NCI-H2196 (cell line): Measurements from ENCODE around the gene OGFOD1.
"Not testable (repeated sequence)": the region's sequence is repeated elsewhere in the genome, so short reads cannot be mapped to it uniquely, and the experiment has no call there.

Experiments used
- DNase-seq: peaks from one replicate; lab custom pipeline; 2025; ENCODE audit not compliant: unreplicated experiment; lab: John Stamatoyannopoulos, UW

Gene OGFOD1

DNA sequence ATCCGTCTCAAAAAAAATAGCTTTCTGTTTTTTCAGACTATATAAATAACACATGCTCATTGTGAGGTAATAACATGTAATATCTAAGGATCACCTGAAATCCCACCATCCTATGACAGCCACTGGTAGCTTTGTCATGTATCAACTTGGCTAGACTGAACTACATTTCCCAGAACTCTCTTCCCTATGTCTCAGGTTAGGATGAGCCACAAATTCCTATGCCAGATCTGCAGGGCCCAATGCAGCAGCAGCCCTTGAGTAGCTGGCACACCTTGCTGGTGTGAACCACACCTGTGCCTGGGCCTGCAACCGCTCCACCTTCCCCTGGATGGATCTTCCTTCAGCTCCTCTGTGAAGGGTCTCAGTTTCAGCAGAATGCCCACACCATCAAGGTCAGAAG lies 28.1 kb downstream of the OGFOD1 start:
- DNase-seq: no peak

DNA sequence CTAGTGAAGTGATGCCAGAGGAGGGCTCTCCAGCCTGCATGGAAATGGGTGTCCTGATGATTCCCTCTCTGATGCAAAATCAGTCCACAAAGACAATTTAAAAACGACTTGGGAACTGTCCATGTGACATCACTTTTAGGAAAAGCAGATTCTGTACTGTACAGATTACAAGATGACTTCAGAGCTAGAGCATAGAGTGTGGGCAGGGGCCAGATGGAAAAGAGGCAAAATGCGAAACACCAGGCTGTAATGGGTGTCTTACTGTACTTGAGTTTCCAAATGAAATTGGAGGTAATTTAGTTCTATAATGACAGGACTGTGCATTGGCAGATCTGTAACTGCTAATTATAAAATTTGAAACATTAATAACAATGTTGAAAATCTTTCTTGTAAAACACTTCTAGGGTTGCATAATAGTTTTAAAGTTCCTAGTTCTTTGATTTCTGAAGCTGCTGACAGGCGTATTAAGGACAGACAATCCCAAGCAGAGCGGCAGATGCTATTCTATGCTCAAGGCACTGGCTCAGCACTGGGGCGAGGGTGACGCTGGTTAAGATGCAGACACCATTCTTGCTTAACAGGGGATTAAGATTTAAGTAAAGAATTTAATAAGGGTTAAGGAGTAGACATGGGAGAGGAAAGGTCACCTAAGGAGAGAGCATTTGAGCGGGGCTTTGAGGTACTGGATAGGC lies 29.6 kb downstream of the OGFOD1 start:
- DNase-seq: no peak

DNA sequence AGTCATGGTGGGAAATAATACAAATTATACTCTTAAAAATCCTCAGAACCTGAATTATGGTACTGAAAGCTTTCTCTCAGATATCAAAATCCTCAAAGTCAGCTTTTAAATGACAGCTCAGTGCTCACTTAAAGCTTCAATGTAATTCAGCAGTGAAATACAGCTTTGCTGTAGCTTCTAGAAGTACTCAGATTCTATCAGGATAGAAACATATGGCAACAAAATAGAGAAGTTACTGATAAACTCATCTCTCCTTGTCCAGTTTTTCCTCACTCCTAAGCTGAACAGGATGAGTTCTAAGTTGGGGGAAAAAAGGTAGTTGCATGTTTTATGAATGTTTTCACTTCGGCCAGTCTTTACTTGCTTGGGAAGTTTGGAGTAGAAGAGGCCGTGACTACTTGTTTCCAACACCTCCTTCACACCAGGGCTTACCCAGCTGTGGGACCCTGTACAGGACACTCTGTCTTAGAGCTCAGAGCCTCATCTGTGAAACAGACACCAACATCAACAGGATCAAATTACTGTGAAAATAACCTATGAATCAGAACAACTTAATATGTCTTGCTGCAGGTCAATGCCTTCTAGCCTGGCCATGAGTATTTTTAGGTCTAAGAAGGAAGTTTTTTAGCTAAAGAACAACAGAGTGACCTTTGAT lies 30.2 kb downstream of the OGFOD1 start:
- DNase-seq: no peak

DNA sequence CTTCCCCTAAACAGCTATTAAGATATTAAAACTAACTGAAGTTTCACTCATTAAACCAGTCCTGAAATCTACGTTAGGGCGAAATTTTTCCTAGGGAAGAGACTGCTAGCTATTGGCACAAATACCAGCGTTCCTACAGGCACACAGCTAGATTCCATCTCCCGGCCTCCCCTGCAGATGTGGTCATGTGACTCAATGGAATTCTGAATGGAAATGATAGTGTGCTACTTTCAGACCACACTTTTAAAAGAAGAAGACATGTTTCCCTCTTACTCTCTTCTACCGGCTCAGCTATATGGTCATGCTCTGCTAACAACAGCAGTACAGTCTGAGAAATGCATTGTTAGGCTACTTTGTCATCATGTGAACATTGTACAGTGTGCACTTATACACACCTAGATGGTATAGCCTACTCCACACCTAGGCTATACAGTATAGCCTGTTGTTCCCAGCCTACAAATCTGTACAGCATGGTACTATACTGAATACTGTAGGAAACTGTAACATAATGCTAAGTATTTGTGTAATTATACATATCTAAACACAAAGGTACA lies 31.4 kb downstream of the OGFOD1 start:
- no peak for DNase-seq

DNA sequence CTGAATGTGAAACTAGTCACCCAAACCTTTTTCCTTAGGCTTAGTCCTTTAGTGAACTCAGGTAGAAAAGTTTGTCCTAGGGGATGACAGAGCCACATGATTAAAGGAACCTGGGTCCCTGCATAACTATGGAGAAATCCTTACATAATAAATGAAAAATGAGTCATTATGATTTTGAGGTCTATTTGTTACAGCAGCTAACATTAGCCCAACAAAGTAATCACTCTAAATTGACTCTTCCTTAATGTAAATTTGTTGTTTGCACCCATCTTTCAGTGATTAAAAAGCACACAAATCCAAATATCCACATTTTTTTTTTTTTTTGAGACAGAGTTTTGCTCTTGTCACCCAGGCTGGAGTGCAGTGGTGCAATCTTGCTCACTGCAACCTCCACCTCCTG lies 32.0 kb downstream of the OGFOD1 start:
- no peak for DNase-seq

DNA sequence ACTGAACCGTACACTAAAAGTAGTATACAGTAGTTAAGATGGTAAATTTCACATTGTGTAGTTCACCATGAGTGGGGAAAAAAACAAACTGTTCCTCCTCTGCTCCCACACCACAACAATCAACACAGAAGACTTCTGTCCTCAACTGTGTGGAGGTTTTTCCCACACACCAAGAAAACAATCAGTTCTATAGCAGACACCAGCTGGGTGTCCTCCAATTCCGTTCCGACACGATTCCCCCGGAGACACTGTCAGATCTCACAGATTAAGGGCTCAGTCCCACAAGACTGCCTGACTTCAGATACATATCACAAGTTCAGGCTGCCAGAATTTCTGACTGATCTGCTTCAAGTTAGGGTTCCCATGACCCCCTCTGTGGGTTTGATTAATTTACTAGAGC lies 36.7 kb downstream of the OGFOD1 start:
- no peak for DNase-seq

DNA sequence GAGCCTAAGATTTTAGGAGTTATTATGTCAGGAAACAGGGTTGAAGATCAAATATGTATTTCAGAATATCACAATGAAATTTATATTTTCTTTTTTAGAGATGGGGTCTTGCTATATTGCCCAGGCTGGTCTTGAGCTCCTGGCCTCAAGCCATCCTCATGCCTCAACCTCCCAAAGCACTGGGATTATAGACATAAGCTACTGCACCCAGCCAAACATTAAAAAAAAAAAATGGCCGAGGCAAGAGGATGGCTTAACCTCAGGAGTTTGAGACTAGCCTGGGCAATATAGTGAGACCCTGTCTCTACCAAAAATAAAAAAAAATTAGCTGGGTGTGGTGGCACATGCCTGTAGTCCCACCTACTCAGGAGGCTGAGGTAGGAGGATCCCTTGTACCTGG lies 37.5 kb downstream of the OGFOD1 start:
- DNase-seq: not testable (repeated sequence)

DNA sequence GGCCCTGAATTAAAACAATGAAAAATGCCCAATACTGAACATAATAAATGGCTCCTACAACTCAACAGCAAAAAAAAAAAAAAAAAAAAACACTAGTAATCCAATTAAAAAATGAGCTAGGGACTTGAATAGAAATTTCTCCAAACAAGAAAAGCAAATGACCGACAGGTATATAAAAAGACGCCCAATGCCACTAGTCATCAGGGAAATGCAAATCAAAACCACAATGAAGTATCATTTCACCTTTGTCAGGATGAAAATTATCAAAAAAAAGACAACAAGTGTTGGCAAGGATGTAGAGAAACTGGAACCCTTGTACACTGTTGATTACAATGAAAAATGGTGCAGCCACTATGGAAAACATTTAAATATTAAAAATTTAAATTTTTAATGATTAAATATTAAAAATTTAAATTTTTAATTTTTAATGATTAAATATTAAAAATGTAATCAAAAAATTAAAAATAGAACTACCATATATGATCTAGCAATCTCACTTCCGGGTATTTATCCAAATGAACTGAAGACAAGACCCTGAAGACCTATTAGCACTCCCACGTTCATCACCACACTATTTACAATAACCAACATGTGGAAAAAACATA lies 40.4 kb downstream of the OGFOD1 start:
- no peak for DNase-seq

DNA sequence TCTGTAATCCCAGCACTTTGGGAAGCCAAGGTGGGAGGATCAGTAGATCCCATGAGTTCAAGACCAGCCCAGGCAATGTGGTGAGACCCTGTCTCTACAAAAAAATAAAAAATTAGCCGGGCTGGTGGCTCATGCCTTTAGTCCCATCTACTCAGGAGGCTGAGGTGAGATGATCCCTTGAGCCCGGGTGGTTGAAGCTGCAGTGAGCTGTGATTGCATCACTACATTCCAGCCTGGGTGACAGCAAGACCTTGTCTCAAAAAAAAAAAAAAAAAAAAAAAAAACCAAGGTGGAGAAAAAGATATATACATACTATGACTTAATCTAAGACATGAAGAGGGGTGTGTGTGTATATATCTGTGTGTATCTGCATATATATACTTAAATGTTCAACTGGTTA lies 41.8 kb downstream of the OGFOD1 start:
- no peak for DNase-seq

DNA sequence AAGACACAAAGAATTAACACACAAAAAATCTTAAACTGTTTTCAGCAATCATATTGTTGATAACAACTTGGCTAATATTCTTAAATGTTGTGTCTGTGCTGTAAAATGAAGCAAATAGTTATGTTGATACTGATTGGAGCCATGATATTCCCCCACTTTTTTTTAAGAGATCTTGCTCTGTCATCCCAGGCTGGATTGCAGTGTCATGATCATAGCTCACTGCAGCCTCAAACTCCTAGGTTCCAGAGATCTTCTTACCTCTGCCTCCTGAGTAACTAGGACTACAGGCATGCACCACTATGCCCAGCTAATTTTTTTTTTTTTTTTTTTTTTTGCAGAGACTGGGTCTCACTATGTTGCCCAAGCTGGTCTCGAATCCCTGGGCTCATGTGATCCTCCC lies 42.5 kb downstream of the OGFOD1 start:
- no peak for DNase-seq

DNA sequence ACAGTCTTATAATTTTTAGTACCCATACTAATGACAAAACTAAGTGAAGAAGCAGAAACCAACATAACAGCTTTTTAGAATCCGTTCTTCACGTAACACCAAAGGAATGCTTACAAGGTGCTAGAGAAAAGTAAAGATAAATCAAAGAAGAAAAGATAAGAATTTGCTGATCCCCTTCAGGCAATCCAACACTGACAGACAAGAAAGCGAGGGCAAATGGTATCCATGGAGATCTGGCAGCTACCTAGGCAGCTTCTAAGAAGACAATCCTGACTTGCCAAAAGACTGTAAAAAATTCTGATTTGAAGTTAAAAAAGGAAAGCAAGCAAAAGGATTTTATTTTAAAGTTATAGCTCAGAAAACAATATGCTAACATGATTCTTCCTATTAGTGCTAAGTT lies 53.8 kb downstream of the OGFOD1 start:
- DNase-seq: no peak

DNA sequence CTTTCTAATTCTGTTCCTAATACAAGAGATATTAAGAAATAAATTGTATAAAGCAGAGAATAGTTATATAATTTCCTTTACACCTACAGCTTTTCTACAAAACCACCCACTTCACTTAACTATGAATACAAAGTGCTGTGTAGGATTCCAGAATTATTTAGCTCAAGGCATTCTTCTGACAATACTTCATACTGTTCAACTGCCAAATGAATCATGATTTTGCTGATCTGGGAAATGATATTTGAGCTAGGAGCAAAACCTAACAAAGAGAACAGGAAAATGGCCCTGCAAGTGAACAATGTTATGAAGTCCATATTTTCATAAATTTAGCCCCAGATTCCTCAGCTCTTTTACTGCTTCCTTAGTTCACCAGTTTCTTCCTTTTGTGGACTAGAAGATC lies 55.6 kb downstream of the OGFOD1 start:
- no peak for DNase-seq

DNA sequence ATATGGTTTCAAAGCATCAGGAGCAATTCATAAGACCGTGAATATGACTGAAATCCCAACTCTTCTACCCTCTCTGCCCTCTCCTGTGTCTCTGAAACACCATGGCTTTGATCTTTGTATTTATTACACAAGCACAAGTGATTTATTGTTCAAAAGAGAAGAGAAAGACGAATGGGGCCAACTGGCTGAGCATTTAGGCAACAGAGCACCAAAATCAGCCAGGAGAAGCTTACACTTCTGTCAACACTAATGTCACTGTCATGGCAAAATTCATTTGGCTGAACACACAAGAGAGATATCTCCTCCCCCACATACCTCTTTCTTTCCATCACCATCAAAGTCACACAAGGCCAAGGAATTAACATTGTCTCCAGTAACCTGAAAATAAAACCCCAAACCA lies 59.2 kb downstream of the OGFOD1 start:
- DNase-seq: no peak

DNA sequence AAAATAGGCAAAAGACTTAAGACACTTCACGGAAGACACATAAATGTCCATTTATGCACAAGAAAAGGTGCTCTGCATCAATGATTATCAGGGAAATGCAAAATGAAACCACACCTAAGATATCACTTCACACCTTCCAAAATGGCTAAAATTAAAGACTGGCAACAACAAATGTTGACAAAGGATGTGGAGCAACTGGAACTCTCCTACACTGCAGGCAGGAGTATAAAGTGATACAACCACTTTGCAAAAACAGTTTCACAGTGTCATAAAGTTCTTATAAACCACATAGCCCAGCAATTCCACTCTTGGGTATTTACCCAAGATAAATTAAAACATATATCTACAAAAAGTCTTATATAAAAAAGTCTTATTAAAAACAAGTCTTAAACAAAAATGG lies 60.7 kb downstream of the OGFOD1 start:
- DNase-seq: no peak

DNA sequence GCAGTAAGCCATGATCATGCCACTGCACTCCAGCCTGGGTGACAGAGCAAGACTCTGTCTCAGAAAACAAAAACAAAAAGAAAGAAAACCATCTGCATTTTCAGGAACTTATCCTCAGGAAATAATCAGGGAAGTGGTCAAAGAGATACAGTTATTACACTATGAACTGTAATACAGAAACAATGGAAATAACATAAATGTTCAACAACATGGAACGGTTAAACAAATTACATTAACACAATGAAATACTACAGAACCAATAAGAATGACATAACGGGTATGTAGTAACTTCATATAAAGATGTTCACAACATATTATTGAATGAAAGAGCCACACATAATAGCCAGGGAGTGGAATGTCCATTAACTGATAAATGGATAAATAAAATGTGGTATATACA lies 61.7 kb downstream of the OGFOD1 start:
- DNase-seq: no peak

DNA sequence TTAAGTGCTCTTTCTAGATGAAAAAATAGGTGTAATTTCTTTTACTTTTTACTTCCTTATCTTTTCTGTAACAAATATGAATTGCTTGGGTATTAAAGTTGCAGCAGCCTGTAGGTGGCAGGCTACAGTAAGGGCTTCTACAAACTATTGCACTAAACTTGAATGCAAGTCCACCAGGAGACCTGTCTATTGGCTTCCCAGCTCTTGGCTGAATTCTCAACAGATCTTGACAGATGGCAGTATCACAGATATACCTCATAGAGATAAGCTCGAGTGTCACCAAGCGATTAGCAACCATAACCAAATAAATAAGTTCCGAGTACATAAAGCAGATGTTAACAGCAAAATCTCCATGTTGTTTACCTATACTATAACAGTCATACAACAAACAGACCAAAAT lies 62.6 kb downstream of the OGFOD1 start:
- DNase-seq: peak; percentile 25

DNA sequence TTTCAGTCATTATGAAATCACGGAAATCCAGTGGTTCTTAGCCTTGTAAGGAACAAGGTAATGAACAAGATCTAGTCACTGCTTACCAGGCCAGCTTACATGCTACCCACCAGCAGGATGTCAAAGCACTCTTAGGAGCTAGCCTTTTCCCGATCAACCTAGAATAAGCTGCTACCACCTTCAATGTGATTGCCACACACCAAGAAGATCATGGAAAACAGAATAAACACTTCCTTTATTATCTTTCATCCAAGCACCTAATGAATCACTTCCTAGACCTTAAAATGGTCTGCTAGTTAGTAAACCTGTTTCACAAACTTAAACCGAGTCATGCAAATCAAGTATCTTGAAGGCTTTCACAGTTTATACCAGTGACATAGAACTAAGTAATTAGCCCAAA lies 63.5 kb downstream of the OGFOD1 start:
- DNase-seq: no peak

DNA sequence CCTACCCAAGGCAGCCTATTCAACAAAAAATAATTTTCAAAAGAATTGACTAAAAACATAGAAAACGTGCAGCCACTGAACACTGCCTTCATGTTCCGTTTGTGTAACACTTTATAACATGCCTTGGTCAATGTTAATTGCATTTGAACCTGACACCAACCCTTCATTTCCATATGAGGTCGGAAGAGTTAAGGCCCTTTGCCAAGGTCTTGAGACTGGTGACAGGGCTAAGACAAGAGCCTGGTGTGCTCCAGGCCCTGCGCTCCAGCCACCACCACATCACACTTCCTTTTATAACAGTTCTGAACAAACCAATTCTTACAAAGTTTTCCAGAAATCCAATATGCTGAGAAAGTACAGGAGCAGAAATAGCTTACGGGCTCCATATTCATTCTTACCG lies 64.3 kb downstream of the OGFOD1 start:
- no peak for DNase-seq

DNA sequence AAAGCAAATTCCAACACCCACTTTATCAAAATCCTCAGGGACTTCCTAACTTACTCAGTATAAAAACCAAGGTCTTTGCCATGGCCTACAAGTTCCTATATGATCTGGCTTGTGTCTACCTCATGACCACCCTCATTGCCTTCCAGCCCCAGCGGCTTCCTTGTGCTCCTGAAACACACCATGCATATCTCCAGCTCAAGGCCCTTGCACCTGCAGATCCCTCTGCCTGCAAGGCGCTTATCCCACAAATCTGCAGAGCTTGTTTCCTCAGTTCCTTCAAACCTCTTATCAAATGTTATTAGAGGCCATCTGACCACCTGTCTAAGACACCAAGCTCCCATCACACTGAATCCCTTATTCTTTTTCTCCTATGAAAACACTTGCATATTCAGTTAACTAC lies 65.9 kb downstream of the OGFOD1 start:
- no peak for DNase-seq

DNA sequence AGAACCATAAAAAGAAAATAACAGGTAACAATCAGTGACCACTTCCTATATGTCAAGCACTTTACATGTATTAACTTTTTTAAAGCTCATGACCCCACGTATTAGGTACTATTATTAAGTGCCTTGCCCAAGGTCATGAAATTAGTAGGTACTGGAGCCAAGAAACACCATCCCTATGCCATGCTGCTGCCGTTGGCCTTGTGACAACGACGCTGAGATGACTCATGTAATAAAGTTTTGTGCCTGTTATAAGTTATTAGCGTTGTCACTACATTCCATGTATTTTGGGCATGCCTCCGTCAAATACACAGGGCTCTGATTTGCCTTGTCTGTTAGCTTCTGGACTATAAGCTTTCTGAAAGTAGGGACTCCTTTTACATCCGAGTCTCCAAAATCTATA lies 67.1 kb downstream of the OGFOD1 start:
- no peak for DNase-seq

DNA sequence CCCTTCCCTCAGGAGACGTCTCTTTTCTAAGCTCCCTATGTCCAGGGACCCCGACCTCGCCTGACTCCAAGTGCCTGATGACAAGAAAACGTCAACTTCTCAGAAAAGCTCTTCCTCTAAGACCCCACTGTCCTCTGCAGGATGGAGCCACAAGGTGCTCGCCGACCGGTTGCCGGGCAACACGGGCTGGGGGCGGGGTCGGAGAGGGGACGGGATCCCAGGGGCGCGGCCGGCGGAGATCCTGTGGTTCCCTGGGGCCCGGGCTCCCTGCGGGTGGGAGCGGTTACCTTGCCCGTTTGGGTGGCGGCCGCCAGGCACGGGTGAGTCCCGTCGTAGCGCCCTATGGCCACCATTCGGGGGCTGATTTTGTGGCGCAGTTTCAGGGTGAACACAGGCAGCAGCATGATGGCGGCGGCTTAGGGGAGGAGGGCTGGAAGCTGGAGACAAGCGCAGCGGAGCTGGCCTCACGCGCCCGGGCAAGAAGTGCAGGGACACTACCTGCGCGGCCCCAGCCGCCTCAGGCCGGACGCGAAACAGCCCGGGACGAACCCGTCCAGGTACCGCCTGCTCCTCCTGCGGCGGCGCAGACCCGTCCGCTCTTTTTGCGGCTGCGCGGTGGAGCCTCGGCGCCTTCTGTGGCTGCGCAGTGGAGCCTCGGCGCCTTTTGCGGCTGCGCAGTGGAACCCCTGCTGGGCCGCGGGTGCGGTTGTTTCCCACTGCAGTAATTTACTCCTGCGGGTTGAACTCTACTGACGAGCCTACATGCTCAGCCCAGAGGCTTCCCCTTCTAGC lies 68.3 kb downstream of the OGFOD1 start, which contains the start of gene BBS2:
Gene BBS2 (minus strand): TSS at position 566 of the 792 bp plus-strand sequence. CDS start 162 bp downstream, at position 404.
- DNase-seq: peak; percentile 80

DNA sequence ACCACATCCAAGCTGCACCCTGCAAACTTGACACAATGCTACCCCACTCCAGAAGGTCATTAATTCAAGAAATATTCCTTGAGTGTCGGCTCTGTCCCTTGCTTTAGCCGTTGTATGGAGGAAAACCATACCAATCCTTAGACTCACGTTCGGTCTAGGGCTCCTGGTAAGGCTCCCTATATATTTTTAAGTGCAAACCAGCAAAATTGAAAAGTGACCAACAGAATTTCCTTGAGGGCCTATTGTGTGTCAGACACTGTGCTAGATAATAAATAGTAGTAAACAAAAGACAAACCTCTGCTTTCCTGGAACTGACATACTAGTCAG lies 68.9 kb downstream of the OGFOD1 start:
- no peak for DNase-seq
